Astrocyte of the cerebellum (primary cell): ENCODE data around the gene LIPC.

Source experiments
- DNase-seq: peaks from one replicate; pipeline ENCODE4 v3.0.0-alpha.2; 2011; ENCODE audit warnings: low read depth
- H3K4me3 ChIP-seq: 2 replicates; pipeline ENCODE4 v1.5.1; 2011; ENCODE audit warnings: mild to moderate bottlenecking, low read depth, low read length, moderate library complexity
- CTCF ChIP-seq: IDR thresholded peaks from 2 replicates; pipeline ENCODE4 v1.5.1; 2012; ENCODE audit warnings: low read length, low read depth, moderate library complexity, mild to moderate bottlenecking; ENCODE audit errors: missing control alignments
- in situ Hi-C: cut with HindIII; loops from 2 replicates; pipeline ENCODE4 v1.10.0; 2017; ENCODE audit warnings: low sequenced_read_pairs

Gene LIPC

GRCh38 chr15:58460116-58460790, 28.5 kb downstream of the LIPC start:
- H3K4me3 ChIP-seq = no peak overlapping the region
- no peak for DNase-seq
- in situ Hi-C loops = no loop called here
- TF ChIP-seq CTCF = no peak

DNA sequence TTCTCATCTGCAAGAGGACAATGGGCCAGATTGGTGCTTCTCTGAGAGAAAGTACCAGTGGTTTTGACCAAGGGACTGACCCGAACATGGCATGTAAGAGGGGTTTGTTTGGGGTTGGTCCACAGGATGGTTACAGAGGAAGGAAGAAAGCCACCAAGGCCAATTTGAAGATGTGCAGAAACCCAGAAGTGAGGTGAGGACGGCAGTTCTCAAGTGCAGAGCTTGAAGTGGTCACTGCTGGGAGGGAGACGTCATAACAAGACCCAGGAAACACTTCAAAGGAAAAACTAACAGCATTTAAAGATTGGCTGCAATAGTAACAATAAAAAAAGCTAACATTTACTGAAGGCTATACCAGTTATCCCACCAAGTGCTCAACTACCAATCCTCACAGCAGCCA, 29.1 kb downstream of the LIPC start:
- DNase-seq = no peak
- no peak overlapping the region for H3K4me3 ChIP-seq
- in situ Hi-C loops = no loop called here
- TF ChIP-seq CTCF = no peak

DNA sequence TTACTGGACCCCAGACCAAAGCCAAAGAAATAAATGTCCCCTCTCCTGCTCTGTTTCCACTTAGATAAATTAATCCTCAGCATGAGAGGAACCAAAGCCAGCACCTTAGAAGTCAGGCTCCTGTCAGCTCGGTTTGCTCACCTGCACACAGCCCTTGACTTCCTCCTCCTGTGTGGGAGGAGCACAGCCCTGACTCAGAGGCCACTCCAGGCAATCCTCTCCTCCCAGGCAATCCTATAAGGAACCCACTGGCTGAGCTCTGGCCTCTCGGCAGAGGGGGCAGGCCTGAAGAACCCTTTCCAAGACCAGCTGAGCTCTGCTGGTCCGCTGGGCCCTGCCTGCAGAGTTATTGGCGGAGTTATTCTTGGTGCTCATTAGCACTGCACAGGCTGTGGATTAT, 30.8 kb downstream of the LIPC start:
- no peak overlapping the region for H3K4me3 ChIP-seq
- TF ChIP-seq CTCF = no peak
- DNase-seq = no peak
- in situ Hi-C loops = no loop called here

DNA sequence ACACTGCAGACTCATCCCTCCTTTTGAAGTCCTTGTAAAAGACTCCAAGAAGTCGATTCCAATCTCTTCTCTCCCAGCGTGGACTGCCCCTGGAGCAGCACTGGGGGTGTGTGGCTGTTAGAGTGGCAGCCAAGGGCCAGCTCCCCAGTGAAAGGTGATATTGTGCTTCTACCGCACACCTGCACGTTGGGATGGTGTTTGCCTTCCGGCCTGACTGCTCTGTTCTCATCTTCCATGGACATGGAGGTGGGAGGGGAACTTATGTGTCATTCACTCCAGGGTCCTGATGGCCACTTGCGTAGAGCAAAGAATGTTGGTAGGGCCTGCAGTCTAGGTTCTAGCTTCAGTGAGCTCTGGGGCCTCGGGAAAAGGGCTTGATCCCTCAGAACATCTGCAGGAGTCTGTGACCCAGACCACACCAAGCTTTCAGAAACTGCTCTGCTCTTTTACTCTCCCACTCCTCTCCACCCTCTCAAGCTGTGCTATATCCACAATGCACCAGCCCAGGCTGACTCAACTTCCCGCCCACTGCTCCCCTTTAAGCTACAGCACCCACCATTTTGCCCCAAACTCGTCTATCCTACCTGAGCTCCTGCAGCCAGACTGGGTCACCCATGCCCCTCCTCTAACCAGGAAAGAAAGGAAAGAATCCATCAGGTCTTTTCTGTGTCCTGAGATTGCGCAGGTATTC, 31.3 kb downstream of the LIPC start:
- no peak for DNase-seq
- TF ChIP-seq CTCF = no peak
- in situ Hi-C loops = no loop called here
- H3K4me3 ChIP-seq = no peak overlapping the region

- DNase-seq = no peak
- no peak for TF ChIP-seq CTCF
- in situ Hi-C loops = no loop called here
- H3K4me3 ChIP-seq = no peak overlapping the region
Observed at GRCh38 chr15:58463815-58464650, 32.2 kb downstream of the LIPC start.

- no peak overlapping the region for H3K4me3 ChIP-seq
- TF ChIP-seq CTCF = no peak
- DNase-seq = no peak
- in situ Hi-C loops = no loop called here
Observed at GRCh38 chr15:58465070-58465469, 33.3 kb downstream of the LIPC start.
